H9 (cell line): ENCODE results near the gene LRPPRC. TPM values are rescaled to one million over a fixed set of nuclear protein-coding genes. Genes with fewer than 3 reads are reported as not detected.

Experiments
- DNase-seq: peaks from one replicate; pipeline ENCODE4 v3.0.0-alpha.2; 2017
- H2AFZ ChIP-seq: one replicate; pipeline ENCODE4 v1.6.1; 2013; ENCODE audit warnings: mild to moderate bottlenecking, low read length, control low read depth, moderate library complexity
- H2AK5ac ChIP-seq: 2 replicates; pipeline ENCODE4 v1.6.1; 2013; ENCODE audit warnings: low read length, control low read depth, mixed read lengths; ENCODE audit not compliant: insufficient read length
- H2BK120ac ChIP-seq: one replicate; pipeline ENCODE4 v1.6.1; 2013; ENCODE audit warnings: low read depth, mild to moderate bottlenecking, low read length, control low read depth, inconsistent platforms; ENCODE audit not compliant: poor library complexity, severe bottlenecking
- H2BK12ac ChIP-seq: 2 replicates; pipeline ENCODE4 v1.6.1; 2013; ENCODE audit warnings: low read length, control low read depth, mixed read lengths, low read depth; ENCODE audit not compliant: insufficient read length
- H2BK15ac ChIP-seq: 2 replicates; pipeline ENCODE4 v1.6.1; 2013; ENCODE audit warnings: low read depth, low read length, control low read depth
- H2BK20ac ChIP-seq: one replicate; pipeline ENCODE4 v1.6.1; 2013; ENCODE audit warnings: low read depth, mild to moderate bottlenecking, low read length, control low read depth, inconsistent platforms; ENCODE audit not compliant: poor library complexity, severe bottlenecking
- H2BK5ac ChIP-seq: 2 replicates; pipeline ENCODE4 v1.6.1; 2013; ENCODE audit warnings: low read length, control low read depth, mixed read lengths; ENCODE audit not compliant: insufficient read length
- H3K14ac ChIP-seq: 2 replicates; pipeline ENCODE4 v1.6.1; 2013; ENCODE audit warnings: low read length, control low read depth; ENCODE audit not compliant: insufficient read depth
- H3K18ac ChIP-seq: 2 replicates; pipeline ENCODE4 v1.6.1; 2013; ENCODE audit warnings: low read depth, mild to moderate bottlenecking, mixed read lengths, low read length, control low read depth; ENCODE audit not compliant: insufficient read length
- H3K23ac ChIP-seq: 2 replicates; pipeline ENCODE4 v1.6.1; 2013; ENCODE audit warnings: low read length, control low read depth, mixed read lengths, low read depth; ENCODE audit not compliant: insufficient read length
- H3K23me2 ChIP-seq: 2 replicates; pipeline ENCODE4 v1.6.1; 2013; ENCODE audit warnings: low read depth, mild to moderate bottlenecking, mixed read lengths, low read length, control low read depth; ENCODE audit not compliant: insufficient read length, poor library complexity, severe bottlenecking
- H3K27ac ChIP-seq: 2 replicates; pipeline ENCODE4 v1.5.1; 2013; ENCODE audit warnings: low read length, control low read depth, mixed read lengths, low read depth; ENCODE audit not compliant: insufficient read length
- H3K27me3 ChIP-seq: 2 replicates; pipeline ENCODE4 v1.6.1; 2013; ENCODE audit warnings: low read length, control low read depth, inconsistent platforms; ENCODE audit not compliant: insufficient read depth
- H3K4ac ChIP-seq: 2 replicates; pipeline ENCODE4 v1.6.1; 2013; ENCODE audit warnings: low read depth, mild to moderate bottlenecking, control low read depth, inconsistent platforms, low read length, moderate library complexity
- H3K4me1 ChIP-seq: 2 replicates; pipeline ENCODE4 v1.6.1; 2013; ENCODE audit warnings: low read length, control low read depth, inconsistent platforms; ENCODE audit not compliant: insufficient read depth
- H3K4me2 ChIP-seq: 2 replicates; pipeline ENCODE4 v1.6.1; 2013; ENCODE audit warnings: low read length, control low read depth, mixed read lengths; ENCODE audit not compliant: insufficient read length, insufficient read depth
- H3K56ac ChIP-seq: 2 replicates; pipeline ENCODE4 v1.6.1; 2013; ENCODE audit warnings: low read depth, mild to moderate bottlenecking, mixed read lengths, low read length, control low read depth; ENCODE audit not compliant: insufficient read length
- H3K79me1 ChIP-seq: 2 replicates; pipeline ENCODE4 v1.6.1; 2013; ENCODE audit warnings: low read depth, mild to moderate bottlenecking, moderate library complexity, low read length, control low read depth, inconsistent platforms; ENCODE audit not compliant: insufficient read depth, poor library complexity, severe bottlenecking
- H3K79me2 ChIP-seq: 2 replicates; pipeline ENCODE4 v1.6.1; 2013; ENCODE audit warnings: low read length, control low read depth, inconsistent platforms; ENCODE audit not compliant: insufficient read depth
- H3K9ac ChIP-seq: 2 replicates; pipeline ENCODE4 v1.6.1; 2013; ENCODE audit warnings: low read length, control low read depth, mixed read lengths; ENCODE audit not compliant: insufficient read length; ENCODE audit errors: extremely low read depth
- H3K9me3 ChIP-seq: one replicate; pipeline ENCODE4 v1.6.1; 2013; ENCODE audit warnings: low read depth, low read length, inconsistent platforms; ENCODE audit not compliant: control insufficient read depth
- H3T11ph ChIP-seq: one replicate; pipeline ENCODE4 v1.6.1; 2013; ENCODE audit warnings: mild to moderate bottlenecking, low read length, control low read depth, inconsistent platforms
- H4K20me1 ChIP-seq: one replicate; pipeline ENCODE4 v1.6.1; 2013; ENCODE audit not compliant: control insufficient read depth, insufficient read length, insufficient read depth
- H4K5ac ChIP-seq: 2 replicates; pipeline ENCODE4 v1.6.1; 2013; ENCODE audit warnings: low read depth, mild to moderate bottlenecking, mixed read lengths, low read length, control low read depth; ENCODE audit not compliant: insufficient read length
- H4K8ac ChIP-seq: replicated peaks from 2 replicates; pipeline ENCODE4 v1.6.1; 2013; ENCODE audit warnings: low read length, control low read depth, mixed read lengths, low read depth; ENCODE audit not compliant: insufficient read length
- H4K91ac ChIP-seq: 2 replicates; pipeline ENCODE4 v1.6.1; 2013; ENCODE audit warnings: low read depth, mild to moderate bottlenecking, moderate library complexity, mixed read lengths, low read length, control low read depth; ENCODE audit not compliant: insufficient read length
- H3K27ac Mint-ChIP-seq, 3 experiments: 2 replicates in 2 of 3; 3 replicates in 1 of 3; pipeline ENCODE4 v1.8.0; 2020 to 2021; ENCODE audit warnings: mixed read lengths in 3 of 3, mild to moderate bottlenecking in 1 of 3, moderate library complexity in 1 of 3
- H3K27me3 Mint-ChIP-seq: 2 replicates; pipeline ENCODE4 v1.8.0; 2021; ENCODE audit warnings: low read depth, mild to moderate bottlenecking, moderate library complexity, mixed read lengths
- H3K36me3 Mint-ChIP-seq, 3 experiments: 2 replicates in 2 of 3; 3 replicates in 1 of 3; pipeline ENCODE4 v1.8.0; 2020 to 2021; ENCODE audit warnings: low read depth in 3 of 3, mixed read lengths in 3 of 3; ENCODE audit not compliant: insufficient read depth in 1 of 3
- H3K4me1 Mint-ChIP-seq, 2 experiments: 2 replicates each; pipeline ENCODE4 v1.8.0; 2020; ENCODE audit warnings: mixed read lengths in 2 of 2
- H3K4me3 Mint-ChIP-seq, 2 experiments: 2 replicates in 1 of 2; 3 replicates in 1 of 2; pipeline ENCODE4 v1.8.0; 2020 to 2021; ENCODE audit warnings: mild to moderate bottlenecking in 2 of 2, mixed read lengths in 2 of 2, moderate library complexity in 1 of 2
- H3K9me3 Mint-ChIP-seq, 2 experiments: 2 replicates in 1 of 2; 3 replicates in 1 of 2; pipeline ENCODE4 v1.8.0; 2020; ENCODE audit warnings: mild to moderate bottlenecking in 2 of 2, mixed read lengths in 2 of 2, moderate library complexity in 1 of 2
- WGBS: extraction: QIAGEN DNeasy Blood & Tissue Kit; methylation state at CpG from one replicate; pipeline ENCODE4 v1.1.7; 2013; ENCODE audit warnings: missing lambda C conversion rate, low lambda C conversion rate, mixed read lengths; ENCODE audit not compliant: insufficient read length; ENCODE audit errors: extremely low coverage; 5-methylcytosine and 5-hydroxymethylcytosine counted together
- total RNA-seq: library from RNA; stranded (reverse); gene quantifications from 2 replicates; pipeline ENCODE4 v1.2.1, GENCODE V29; 2021
- TF ChIP-seq, protein P1 (sequence below): fragments of 200-600 bp; sonication (generic); conservative IDR thresholded peaks from 3 replicates; pipeline ENCODE4 v1.8.0; 2021; ENCODE audit warnings: antibody characterized with exemption, mild to moderate bottlenecking

Gene LRPPRC
- total RNA-seq, 1 experiment from 2014 or later: 182 TPM

- no peak overlapping the region for H2BK120ac ChIP-seq
- no peak for DNase-seq
- Mint-ChIP-seq H3K9me3 (no peaks in the 10 kb centered on the region), H3K36me3 (peaks cover 19 to 59% (median 48%) of the 10 kb centered on the region in 3 experiments), H3K4me1 (peaks cover 16 to 19% of the 10 kb centered on the region in 2 experiments), H3K27ac (peak overlapping the region in 1 of 3 experiments; percentile 29; a peak in 1 of 7 replicates), H3K27me3 (no peaks in the 10 kb centered on the region), H3K4me3 (no peak overlapping the region)
- H3K4ac ChIP-seq: no peak overlapping the region
- no CpG with 5 or more reads among the region's 6 CpGs for WGBS
- H4K8ac ChIP-seq: no peak overlapping the region
- H3T11ph ChIP-seq: no peak overlapping the region
- peaks cover 5% of the 10 kb centered on the region for H3K79me1 ChIP-seq
- H4K20me1 ChIP-seq: no peaks in the 10 kb centered on the region
- no peak overlapping the region for H2BK12ac ChIP-seq
- H3K27me3 ChIP-seq: no peaks in the 10 kb centered on the region
- H2AK5ac ChIP-seq: no peak overlapping the region
- H3K18ac ChIP-seq: no peak overlapping the region
- H3K23me2 ChIP-seq: no peaks in the 10 kb centered on the region
- H2BK20ac ChIP-seq: no peak overlapping the region
- no peaks in the 10 kb centered on the region; the same call in 1 of the 2 replicates for H3K4me1 ChIP-seq
- TF ChIP-seq, protein P1, sequence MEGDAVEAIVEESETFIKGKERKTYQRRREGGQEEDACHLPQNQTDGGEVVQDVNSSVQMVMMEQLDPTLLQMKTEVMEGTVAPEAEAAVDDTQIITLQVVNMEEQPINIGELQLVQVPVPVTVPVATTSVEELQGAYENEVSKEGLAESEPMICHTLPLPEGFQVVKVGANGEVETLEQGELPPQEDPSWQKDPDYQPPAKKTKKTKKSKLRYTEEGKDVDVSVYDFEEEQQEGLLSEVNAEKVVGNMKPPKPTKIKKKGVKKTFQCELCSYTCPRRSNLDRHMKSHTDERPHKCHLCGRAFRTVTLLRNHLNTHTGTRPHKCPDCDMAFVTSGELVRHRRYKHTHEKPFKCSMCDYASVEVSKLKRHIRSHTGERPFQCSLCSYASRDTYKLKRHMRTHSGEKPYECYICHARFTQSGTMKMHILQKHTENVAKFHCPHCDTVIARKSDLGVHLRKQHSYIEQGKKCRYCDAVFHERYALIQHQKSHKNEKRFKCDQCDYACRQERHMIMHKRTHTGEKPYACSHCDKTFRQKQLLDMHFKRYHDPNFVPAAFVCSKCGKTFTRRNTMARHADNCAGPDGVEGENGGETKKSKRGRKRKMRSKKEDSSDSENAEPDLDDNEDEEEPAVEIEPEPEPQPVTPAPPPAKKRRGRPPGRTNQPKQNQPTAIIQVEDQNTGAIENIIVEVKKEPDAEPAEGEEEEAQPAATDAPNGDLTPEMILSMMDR: no peak
- no peak overlapping the region for H2AFZ ChIP-seq
- H3K27ac ChIP-seq: no peak overlapping the region
- H3K56ac ChIP-seq: no peak overlapping the region
- H3K9me3 ChIP-seq: no peaks in the 10 kb centered on the region
- H3K9ac ChIP-seq: no peak overlapping the region
- H3K4me2 ChIP-seq: no peak overlapping the region
- H3K79me2 ChIP-seq: peaks cover 38% of the 10 kb centered on the region
- no peak overlapping the region for H3K14ac ChIP-seq
- no peak overlapping the region for H2BK15ac ChIP-seq
- H4K5ac ChIP-seq: no peak overlapping the region
- no peak overlapping the region for H3K23ac ChIP-seq
- no peak overlapping the region for H4K91ac ChIP-seq
- H2BK5ac ChIP-seq: no peak overlapping the region
These were observed 9.2 kb downstream of the LRPPRC start for GRCh38 chr2:43986600-43986999.
